C4-2B (cell line): Measurements from ENCODE around the gene WIF1.

Experiments
- CTCF ChIP-seq: fragments of 450-650 bp; conservative IDR thresholded peaks from 2 replicates; pipeline ENCODE4 v1.5.1; 2017; ENCODE audit warnings: mild to moderate bottlenecking
- ZFX ChIP-seq: fragments of 450-650 bp; IDR thresholded peaks from 2 replicates; pipeline ENCODE4 v1.6.1; 2017

GRCh38 chr12:65113621-65114035 lies 7.5 kb downstream of the WIF1 start:
- no peak for TF ChIP-seq CTCF
- no peak for TF ChIP-seq ZFX
